Vagina (tissue), 2 donors: Measurements from ENCODE around the gene ZEB2.

ENCODE experiments used
- CTCF ChIP-seq, 3 experiments: fragments of 450-650 bp in 2 of 3; fragments of 200-600 bp in 1 of 3; sonication (generic) in 1 of 3; IDR thresholded peaks; one replicate each; pipeline ENCODE4 v1.5.1; 2017 to 2019; ENCODE audit warnings: antibody characterized with exemption in 3 of 3, mild to moderate bottlenecking in 2 of 3, moderate library complexity in 2 of 3
- POLR2AphosphoS5 ChIP-seq, 2 donors: sonication (generic); formaldehyde crosslinking; IDR thresholded peaks; one replicate each; pipeline ENCODE4 v1.9.0; 2017; ENCODE audit warnings: antibody characterized with exemption in 2 of 2, mild to moderate bottlenecking in 2 of 2, low read depth in 1 of 2; ENCODE audit not compliant: insufficient read depth in 1 of 2

- TF ChIP-seq CTCF (IDR thresholded peaks at IDR 0.05) (no peak), POLR2AphosphoS5 (IDR thresholded peaks at IDR 0.05; ENCODE audit: insufficient read depth in 1 of 2, low read depth in 1 of 2) (no peak)
Measured at GRCh38 chr2:144509001-144509878, 10.7 kb downstream of the ZEB2 start.
